Fibroblast of pulmonary artery (primary cell): Measurements from ENCODE around the gene MYRF.

Experiments used
- DNase-seq: peaks from one replicate; pipeline ENCODE4 v3.0.0-alpha.2; 2010; ENCODE audit warnings: low read depth
- H3K4me3 ChIP-seq: replicated peaks from 2 replicates; pipeline ENCODE4 v1.5.1; 2011; ENCODE audit warnings: low read depth, mild to moderate bottlenecking, control low read depth, low read length, moderate library complexity
- TF ChIP-seq, protein P1 (sequence below): IDR thresholded peaks from 2 replicates; pipeline ENCODE4 v1.5.1; 2011; ENCODE audit warnings: mild to moderate bottlenecking, control low read depth, low read length, inconsistent platforms; ENCODE audit errors: missing control alignments

The MYRF gene

DNA sequence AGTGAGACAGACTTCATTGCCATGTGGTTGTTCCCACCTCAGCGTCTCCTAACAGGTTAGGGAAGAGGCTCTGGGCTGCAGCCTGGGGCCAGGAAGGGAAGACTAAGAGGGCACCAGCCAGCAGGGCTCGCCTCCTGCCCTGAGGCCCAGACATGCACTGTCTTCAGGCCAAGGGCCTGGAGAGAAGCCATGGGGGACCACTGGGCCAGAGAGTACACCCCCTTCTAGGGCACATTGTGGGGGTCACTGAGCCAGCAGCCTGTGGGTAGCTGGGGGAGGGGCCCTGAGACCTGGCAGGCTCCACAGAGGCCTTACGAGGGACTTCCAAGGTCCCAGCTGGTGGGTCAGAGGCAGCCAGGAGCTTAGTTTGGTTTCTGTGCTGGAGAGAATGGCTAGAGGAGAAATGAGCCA is 25.0 kb upstream of the MYRF start:
- H3K4me3 ChIP-seq, result no peak overlapping the region
- no peak for DNase-seq
- TF ChIP-seq, protein P1, sequence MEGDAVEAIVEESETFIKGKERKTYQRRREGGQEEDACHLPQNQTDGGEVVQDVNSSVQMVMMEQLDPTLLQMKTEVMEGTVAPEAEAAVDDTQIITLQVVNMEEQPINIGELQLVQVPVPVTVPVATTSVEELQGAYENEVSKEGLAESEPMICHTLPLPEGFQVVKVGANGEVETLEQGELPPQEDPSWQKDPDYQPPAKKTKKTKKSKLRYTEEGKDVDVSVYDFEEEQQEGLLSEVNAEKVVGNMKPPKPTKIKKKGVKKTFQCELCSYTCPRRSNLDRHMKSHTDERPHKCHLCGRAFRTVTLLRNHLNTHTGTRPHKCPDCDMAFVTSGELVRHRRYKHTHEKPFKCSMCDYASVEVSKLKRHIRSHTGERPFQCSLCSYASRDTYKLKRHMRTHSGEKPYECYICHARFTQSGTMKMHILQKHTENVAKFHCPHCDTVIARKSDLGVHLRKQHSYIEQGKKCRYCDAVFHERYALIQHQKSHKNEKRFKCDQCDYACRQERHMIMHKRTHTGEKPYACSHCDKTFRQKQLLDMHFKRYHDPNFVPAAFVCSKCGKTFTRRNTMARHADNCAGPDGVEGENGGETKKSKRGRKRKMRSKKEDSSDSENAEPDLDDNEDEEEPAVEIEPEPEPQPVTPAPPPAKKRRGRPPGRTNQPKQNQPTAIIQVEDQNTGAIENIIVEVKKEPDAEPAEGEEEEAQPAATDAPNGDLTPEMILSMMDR, result no peak

DNA sequence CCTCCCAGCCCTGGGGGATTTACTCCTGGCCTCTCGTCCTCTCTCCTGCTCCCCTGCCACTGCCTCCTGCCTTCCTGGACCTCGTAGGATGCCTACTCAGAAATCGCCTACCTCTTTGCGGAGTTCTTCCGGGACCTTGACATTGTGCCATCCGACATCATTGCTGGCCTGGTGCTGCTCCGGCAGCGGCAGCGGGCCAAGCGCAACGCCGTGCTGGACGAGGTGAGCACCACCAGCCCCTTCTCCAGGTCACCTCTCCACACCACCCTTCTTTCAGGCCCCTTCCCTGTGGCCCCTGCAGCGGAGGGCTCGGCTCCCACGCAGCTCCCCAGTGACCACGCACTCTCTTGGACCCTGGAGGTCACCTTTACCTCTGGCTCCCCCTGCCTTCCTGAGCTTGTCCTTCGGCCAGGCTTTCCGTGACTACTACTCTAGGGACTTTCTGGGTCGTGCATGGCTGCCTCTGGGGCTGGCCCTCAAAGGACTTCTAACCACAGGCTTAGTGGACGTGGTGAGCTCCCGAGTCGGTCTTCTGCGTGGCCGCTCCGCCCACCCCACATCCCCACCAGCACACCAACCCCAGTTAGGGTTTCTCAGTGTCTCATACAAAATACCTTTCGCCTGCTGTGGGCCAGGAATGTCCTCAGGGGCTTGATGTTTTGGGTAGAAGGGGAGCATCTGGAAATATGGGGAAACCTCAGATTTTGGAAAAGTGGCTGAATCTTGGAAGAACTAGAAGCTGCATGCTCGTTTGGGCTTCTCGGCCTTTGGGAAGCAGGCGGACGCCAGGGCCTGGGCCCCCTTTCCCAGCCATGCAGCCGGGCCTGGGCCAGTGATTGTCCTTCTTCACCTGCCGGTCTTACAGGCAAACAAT is 24.1 kb upstream of the MYRF start:
- TF ChIP-seq, protein P1, result no peak
- DNase-seq, result no peak
- H3K4me3 ChIP-seq, result no peak overlapping the region

- no peak overlapping the region for H3K4me3 ChIP-seq
- peak; percentile 24 for DNase-seq
- TF ChIP-seq, protein P1, result no peak
These were observed 23.6 kb upstream of the MYRF start for GRCh38 chr11:61728940-61729219.

GRCh38 chr11:61730240-61730994 is 22.0 kb upstream of the MYRF start:
- no peak overlapping the region for H3K4me3 ChIP-seq
- DNase-seq, result no peak
- TF ChIP-seq, protein P1, result no peak

DNA sequence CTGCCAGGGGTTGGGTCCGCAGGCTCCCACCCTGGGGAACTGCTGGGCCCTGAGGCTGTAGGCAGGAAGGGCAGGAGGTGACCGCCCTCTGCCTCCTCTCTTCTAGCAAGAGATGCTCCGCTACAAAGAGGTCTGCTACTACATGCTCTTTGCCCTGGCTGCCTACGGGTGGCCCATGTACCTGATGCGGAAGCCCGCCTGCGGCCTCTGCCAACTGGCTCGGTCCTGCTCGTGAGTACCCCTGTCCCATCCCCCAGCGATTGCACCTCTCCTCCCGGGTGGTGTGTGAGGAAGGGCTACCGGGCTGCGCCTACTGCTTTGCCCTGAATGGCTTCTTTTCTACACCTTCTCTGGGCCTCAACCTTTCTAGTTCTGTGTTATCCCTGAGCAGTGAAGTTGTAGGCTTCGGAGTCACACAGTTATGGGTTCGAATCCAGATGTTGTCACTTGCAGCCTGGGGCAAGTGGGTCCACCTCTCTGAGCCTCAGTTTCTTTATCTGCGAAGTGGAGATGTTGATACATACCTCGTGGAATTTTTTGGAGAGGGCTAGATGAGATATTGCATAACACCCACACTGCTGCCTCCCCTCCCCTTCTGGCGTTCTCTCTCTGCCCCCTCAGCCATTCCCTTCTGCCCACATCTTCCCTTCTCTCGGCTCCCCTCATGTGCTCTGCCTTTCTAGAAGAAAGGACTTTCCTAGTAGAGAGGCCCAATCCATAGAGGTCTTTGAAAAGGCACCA is 21.1 kb upstream of the MYRF start:
- DNase-seq, result no peak
- H3K4me3 ChIP-seq, result no peak overlapping the region
- TF ChIP-seq, protein P1, result no peak

- no peak overlapping the region for H3K4me3 ChIP-seq
- no peak for DNase-seq
- TF ChIP-seq, protein P1, result no peak
These were observed 20.3 kb upstream of the MYRF start for GRCh38 chr11:61731952-61732675.
